Mesendoderm (in vitro differentiated cells): ENCODE results near the gene ALS2CL.

Experiments used
- DNase-seq: peaks from one replicate; pipeline ENCODE4 v3.0.0; 2013
- H2AK5ac ChIP-seq: 2 replicates; pipeline ENCODE4 v1.6.1; 2013; ENCODE audit warnings: low read length, inconsistent platforms
- H2BK120ac ChIP-seq: 2 replicates; pipeline ENCODE4 v1.6.1; 2013; ENCODE audit warnings: low read depth, mild to moderate bottlenecking, low read length, moderate library complexity, mixed read lengths
- H2BK15ac ChIP-seq: replicated peaks from 2 replicates; pipeline ENCODE4 v1.6.1; 2013; ENCODE audit warnings: low read depth, mild to moderate bottlenecking, moderate library complexity
- H2BK5ac ChIP-seq: 2 replicates; pipeline ENCODE4 v1.6.1; 2013; ENCODE audit warnings: low read length, inconsistent platforms
- H3K18ac ChIP-seq: 2 replicates; pipeline ENCODE4 v1.6.1; 2013; ENCODE audit warnings: mild to moderate bottlenecking, low read length, mixed read lengths
- H3K23ac ChIP-seq: one replicate; pipeline ENCODE4 v1.6.1; 2013; ENCODE audit warnings: low read length
- H3K27ac ChIP-seq: 2 replicates; pipeline ENCODE4 v1.5.1; 2013; ENCODE audit warnings: low read depth, mild to moderate bottlenecking, inconsistent platforms, low read length, moderate library complexity
- H3K27me3 ChIP-seq: 2 replicates; pipeline ENCODE4 v1.6.1; 2013; ENCODE audit warnings: low read length, control low read depth, mild to moderate bottlenecking, inconsistent platforms; ENCODE audit not compliant: insufficient read depth, poor library complexity
- H3K36me3 ChIP-seq: 2 replicates; pipeline ENCODE4 v1.6.1; 2013; ENCODE audit warnings: low read length, inconsistent platforms; ENCODE audit not compliant: control insufficient read depth, insufficient read depth
- H3K4ac ChIP-seq: one replicate; pipeline ENCODE4 v1.6.1; 2013; ENCODE audit warnings: low read depth, mild to moderate bottlenecking, low read length, moderate library complexity
- H3K4me1 ChIP-seq: 2 replicates; pipeline ENCODE4 v1.6.1; 2013; ENCODE audit warnings: low read depth, low read length, inconsistent platforms; ENCODE audit not compliant: control insufficient read depth
- H3K4me2 ChIP-seq: 2 replicates; pipeline ENCODE4 v1.6.1; 2013; ENCODE audit warnings: low read length
- H3K4me3 ChIP-seq: 2 replicates; pipeline ENCODE4 v1.5.1; 2013; ENCODE audit warnings: mild to moderate bottlenecking, low read length
- H3K56ac ChIP-seq: one replicate; pipeline ENCODE4 v1.6.1; 2013; ENCODE audit warnings: low read length
- H3K79me1 ChIP-seq: 2 replicates; pipeline ENCODE4 v1.6.1; 2013; ENCODE audit warnings: low read length, inconsistent platforms
- H3K79me2 ChIP-seq: 2 replicates; pipeline ENCODE4 v1.6.1; 2013; ENCODE audit warnings: mild to moderate bottlenecking, low read length; ENCODE audit not compliant: control insufficient read depth, insufficient read depth
- H3K9ac ChIP-seq: 2 replicates; pipeline ENCODE4 v1.6.1; 2013; ENCODE audit warnings: low read length, inconsistent platforms
- H4K5ac ChIP-seq: one replicate; pipeline ENCODE4 v1.6.1; 2013; ENCODE audit warnings: low read length
- H4K8ac ChIP-seq: one replicate; pipeline ENCODE4 v1.6.1; 2013; ENCODE audit warnings: low read depth, mild to moderate bottlenecking, control low read depth, low read length, moderate library complexity
- WGBS: extraction: QIAGEN DNeasy Blood & Tissue Kit; methylation state at CpG from one replicate; pipeline ENCODE4 v1.1.7; 2013; ENCODE audit warnings: low lambda C conversion rate, missing lambda C conversion rate; ENCODE audit not compliant: insufficient coverage; ENCODE audit errors: extremely low coverage; 5-methylcytosine and 5-hydroxymethylcytosine counted together

ALS2CL gene

DNA sequence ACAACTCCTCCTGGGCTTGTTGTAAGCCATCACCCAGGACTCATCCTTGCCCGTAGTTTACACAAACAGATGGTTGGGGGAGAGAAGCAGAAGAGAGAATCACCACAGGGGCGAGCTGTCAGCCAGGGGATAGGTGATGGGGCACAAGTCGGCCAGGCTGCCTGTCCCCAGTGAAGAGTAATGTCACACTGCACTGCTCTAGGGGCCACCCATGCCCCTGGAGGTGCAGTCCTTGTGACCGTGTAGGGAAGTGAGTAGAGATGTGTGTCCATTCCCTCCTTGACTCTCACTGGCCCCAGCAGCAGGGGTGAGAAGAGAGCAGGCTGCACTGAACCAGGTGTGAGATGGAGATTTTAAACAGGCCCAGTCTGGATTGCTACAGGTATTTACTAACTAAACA lies 41.3 kb upstream of the ALS2CL start:
- WGBS: no CpG with 5 or more reads among the region's 4 CpGs
- Histone ChIP-seq H3K27me3 (no peaks in the 10 kb centered on the region), H2BK120ac (no peak overlapping the region), H3K18ac (no peak overlapping the region), H3K4me1 (no peaks in the 10 kb centered on the region), H2BK15ac (no peak overlapping the region), H3K23ac (no peak overlapping the region), H3K4me2 (no peak overlapping the region), H3K79me1 (no peaks in the 10 kb centered on the region), H2AK5ac (no peak overlapping the region), H3K4ac (no peak overlapping the region), H3K9ac (no peak overlapping the region), H3K79me2 (no peaks in the 10 kb centered on the region), H3K56ac (no peak overlapping the region), H3K27ac (no peak overlapping the region), H2BK5ac (no peak overlapping the region), H4K5ac (no peak overlapping the region), H3K36me3 (no peaks in the 10 kb centered on the region), H4K8ac (no peak overlapping the region), H3K4me3 (no peak overlapping the region)
- no peak for DNase-seq

DNA sequence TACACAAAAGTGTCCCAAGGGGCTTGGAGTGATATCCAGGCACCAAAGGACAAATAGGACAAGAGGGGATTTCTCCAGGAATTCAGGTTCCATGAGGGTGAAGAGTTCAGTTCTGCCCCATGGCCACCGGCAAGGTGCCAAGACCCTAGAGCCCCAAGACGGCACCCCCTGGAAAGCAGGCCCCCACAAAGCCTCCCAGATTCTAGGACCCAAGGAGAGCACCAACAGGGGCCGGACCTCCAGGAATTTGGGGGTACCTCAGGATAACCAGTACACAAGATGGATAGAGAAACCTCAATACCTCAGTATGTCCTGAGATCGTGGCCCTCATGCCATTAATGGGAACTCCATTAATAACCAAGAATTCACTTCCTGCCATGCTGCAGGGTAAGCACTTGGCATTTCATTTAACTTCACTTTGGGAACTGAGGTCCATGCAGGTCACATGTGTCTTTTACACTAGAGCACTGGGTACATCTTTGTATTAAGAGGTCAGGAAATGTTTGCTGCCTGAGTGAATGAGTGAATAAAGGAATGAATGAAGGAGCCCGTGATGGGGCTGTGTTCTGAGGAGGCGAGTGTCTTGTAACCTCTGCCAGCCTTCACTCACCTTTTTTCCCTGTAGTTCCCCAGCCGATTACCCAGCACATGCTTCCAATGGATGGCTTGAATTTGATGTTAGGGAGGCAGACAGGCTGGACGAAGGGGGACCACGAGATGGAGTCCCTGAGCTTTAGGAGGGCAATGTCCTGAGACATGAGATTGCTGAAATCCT lies 39.7 kb upstream of the ALS2CL start:
- Histone ChIP-seq H3K79me1 (no peaks in the 10 kb centered on the region), H3K4ac (no peak overlapping the region), H2BK120ac (no peak overlapping the region), H3K23ac (no peak overlapping the region), H3K79me2 (no peaks in the 10 kb centered on the region), H2BK5ac (no peak overlapping the region), H3K27ac (no peak overlapping the region), H3K9ac (no peak overlapping the region), H3K4me3 (no peak overlapping the region), H3K36me3 (no peaks in the 10 kb centered on the region), H4K8ac (no peak overlapping the region), H3K18ac (no peak overlapping the region), H2BK15ac (no peak overlapping the region), H3K27me3 (no peaks in the 10 kb centered on the region), H4K5ac (no peak overlapping the region), H3K4me2 (no peak overlapping the region), H3K4me1 (no peaks in the 10 kb centered on the region), H2AK5ac (no peak overlapping the region), H3K56ac (no peak overlapping the region)
- WGBS: no CpG with 5 or more reads among the region's 9 CpGs
- peak; percentile 27 for DNase-seq

DNA sequence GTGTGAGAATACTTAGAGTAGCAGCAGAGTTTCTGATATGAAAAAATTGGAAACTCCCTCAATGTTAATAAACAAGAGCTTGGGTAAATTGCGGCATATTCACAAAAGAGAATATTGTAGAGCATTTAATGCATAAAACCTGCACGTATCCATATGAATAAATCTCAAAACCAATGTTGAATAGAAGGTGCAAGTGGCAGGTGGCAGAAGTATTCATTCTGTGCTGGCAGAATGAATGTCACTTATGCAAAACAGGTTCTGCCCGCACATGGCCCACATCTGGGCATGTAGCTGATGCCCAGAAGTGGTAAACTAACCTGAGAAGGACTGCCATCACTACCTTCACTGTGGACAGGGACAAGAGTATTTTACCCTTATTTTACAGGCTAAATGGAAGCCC lies 38.3 kb upstream of the ALS2CL start:
- H3K9ac ChIP-seq: no peak overlapping the region
- DNase-seq: no peak
- H2BK120ac ChIP-seq: no peak overlapping the region
- H3K56ac ChIP-seq: no peak overlapping the region
- no peak overlapping the region for H3K4ac ChIP-seq
- no CpG with 5 or more reads among the region's 3 CpGs for WGBS
- no peak overlapping the region for H3K23ac ChIP-seq
- H3K18ac ChIP-seq: no peak overlapping the region
- H4K8ac ChIP-seq: no peak overlapping the region
- no peak overlapping the region for H2BK15ac ChIP-seq
- no peak overlapping the region for H3K4me3 ChIP-seq
- no peaks in the 10 kb centered on the region for H3K79me2 ChIP-seq
- H2BK5ac ChIP-seq: no peak overlapping the region
- no peak overlapping the region for H3K4me2 ChIP-seq
- no peak overlapping the region for H4K5ac ChIP-seq
- no peaks in the 10 kb centered on the region for H3K27me3 ChIP-seq
- H2AK5ac ChIP-seq: no peak overlapping the region
- no peaks in the 10 kb centered on the region for H3K79me1 ChIP-seq
- no peaks in the 10 kb centered on the region for H3K36me3 ChIP-seq
- H3K27ac ChIP-seq: no peak overlapping the region
- no peaks in the 10 kb centered on the region for H3K4me1 ChIP-seq

DNA sequence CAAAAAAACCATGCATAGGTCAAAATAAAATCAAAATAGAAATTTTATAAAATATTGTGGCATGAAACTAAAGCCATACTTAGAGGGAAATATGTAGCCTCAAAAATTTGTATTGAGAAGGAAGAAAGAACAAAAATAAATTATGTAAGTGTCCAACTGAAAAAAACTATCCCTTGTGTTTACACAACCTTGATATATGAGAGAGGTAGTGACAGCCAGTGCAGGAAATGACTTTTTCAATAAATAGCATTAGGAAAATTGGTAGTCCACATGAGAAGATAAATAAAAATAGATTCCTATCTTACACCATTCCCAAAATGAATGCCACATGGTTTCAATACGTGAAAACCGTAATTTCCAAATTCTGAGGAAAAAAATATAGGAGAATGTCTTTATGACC lies 37.3 kb upstream of the ALS2CL start:
- no CpG with 5 or more reads among the region's 2 CpGs for WGBS
- H3K79me2 ChIP-seq: no peaks in the 10 kb centered on the region
- no peak overlapping the region for H2AK5ac ChIP-seq
- no peak overlapping the region for H3K56ac ChIP-seq
- DNase-seq: no peak
- H3K36me3 ChIP-seq: no peaks in the 10 kb centered on the region
- H3K4ac ChIP-seq: no peak overlapping the region
- no peak overlapping the region for H3K27ac ChIP-seq
- H3K23ac ChIP-seq: no peak overlapping the region
- H2BK15ac ChIP-seq: no peak overlapping the region
- H3K9ac ChIP-seq: no peak overlapping the region
- H3K27me3 ChIP-seq: no peaks in the 10 kb centered on the region
- no peak overlapping the region for H4K5ac ChIP-seq
- no peak overlapping the region for H3K4me2 ChIP-seq
- no peak overlapping the region for H3K18ac ChIP-seq
- no peak overlapping the region for H2BK5ac ChIP-seq
- H3K79me1 ChIP-seq: no peaks in the 10 kb centered on the region
- H4K8ac ChIP-seq: no peak overlapping the region
- no peaks in the 10 kb centered on the region for H3K4me1 ChIP-seq
- H2BK120ac ChIP-seq: no peak overlapping the region
- no peak overlapping the region for H3K4me3 ChIP-seq

DNA sequence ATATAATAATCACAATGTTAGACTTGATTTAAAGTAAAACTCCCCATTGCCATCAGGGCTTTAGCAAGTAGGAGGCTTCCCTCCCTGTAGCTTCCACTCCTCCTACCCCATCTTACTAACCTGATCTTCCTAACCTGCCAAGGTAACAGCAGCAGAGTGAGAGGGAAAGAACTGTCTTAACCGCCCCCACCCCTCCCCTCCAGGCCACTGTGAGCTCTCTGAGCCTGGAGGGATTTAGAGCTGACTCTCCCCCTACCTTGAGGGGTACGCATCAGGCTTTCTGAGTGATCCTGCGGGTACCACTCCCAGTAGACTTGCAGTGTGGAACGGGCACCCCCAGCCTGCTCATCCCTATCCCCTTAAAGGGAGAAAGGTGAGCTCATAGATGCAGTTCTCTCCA lies 35.6 kb upstream of the ALS2CL start:
- Histone ChIP-seq H3K27ac (no peak overlapping the region), H3K4me2 (no peak overlapping the region), H2BK5ac (no peak overlapping the region), H3K18ac (no peak overlapping the region), H3K79me2 (no peaks in the 10 kb centered on the region), H2AK5ac (no peak overlapping the region), H3K23ac (no peak overlapping the region), H4K5ac (no peak overlapping the region), H3K9ac (no peak overlapping the region), H2BK120ac (no peak overlapping the region), H2BK15ac (no peak overlapping the region), H3K27me3 (no peaks in the 10 kb centered on the region), H3K36me3 (no peaks in the 10 kb centered on the region), H3K4me3 (no peak overlapping the region), H3K4me1 (no peaks in the 10 kb centered on the region), H3K79me1 (no peaks in the 10 kb centered on the region), H3K56ac (no peak overlapping the region), H4K8ac (no peak overlapping the region), H3K4ac (no peak overlapping the region)
- WGBS: no CpG with 5 or more reads among the region's 4 CpGs
- no peak for DNase-seq
